ENCODE results near the gene FAM72D. TPM values are rescaled to one million over a fixed set of nuclear protein-coding genes. Genes with fewer than 3 reads are reported as not detected.

The FAM72D gene
- not detected in 2 replicates for total RNA-seq

DNA sequence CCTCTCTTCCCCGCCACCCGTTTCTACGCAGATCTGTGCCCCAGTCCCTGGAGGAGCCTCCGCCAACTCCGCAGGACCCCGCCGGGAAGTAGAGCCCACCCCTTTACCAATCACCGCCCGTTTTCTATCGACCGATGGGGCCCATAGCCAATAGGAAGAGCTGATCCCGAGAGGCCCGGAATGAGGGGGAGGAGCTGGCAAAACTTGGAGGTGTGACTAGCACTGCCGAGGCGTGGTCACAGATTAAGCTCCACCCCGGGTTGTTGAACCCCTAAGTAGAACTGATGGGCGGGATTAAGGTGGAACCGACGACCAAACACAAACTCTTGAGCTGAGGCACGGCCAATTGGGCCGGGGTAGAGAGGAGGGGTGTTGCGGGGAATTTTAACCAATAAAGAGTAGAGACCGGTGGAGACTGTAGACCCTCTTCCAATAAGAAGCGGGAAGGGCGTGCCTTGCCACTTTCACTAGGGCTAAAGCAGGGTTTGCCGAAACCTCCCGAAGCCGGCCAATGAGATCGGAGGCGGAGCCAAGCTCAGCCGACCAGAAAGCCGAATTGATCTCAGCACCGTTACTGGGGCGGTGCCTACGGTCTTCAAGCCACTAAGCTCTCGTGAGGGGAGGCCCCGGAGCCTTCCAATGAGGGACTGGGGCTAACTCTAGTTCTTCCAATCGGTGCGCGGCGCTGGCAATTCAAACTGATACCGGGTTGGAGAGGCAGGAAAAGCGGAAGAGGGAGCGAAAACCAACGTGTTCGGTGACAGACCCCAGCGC is at the start of gene FAM72D, which contains the start of gene SRGAP2B:
Gene FAM72D, plus strand, starts transcription at position 691 of the 774 bp plus-strand sequence. CDS start 874 bp downstream, outside the sequence.
Gene SRGAP2B, minus strand, starts transcription at position 45 of the 774 bp plus-strand sequence. CDS start 2,427 bp downstream, outside the sequence.

Other genes starting within 250 kb of the FAM72D start
- gene SRGAP2B, start 646 bp upstream of the FAM72D start, total RNA-seq = 23.6 and 42.4 TPM in 2 replicates
- not detected in 2 replicates for gene PPIAL4D, start 146.2 kb downstream of the FAM72D start, total RNA-seq